Endothelial cell of hepatic sinusoid (primary cell): ENCODE measurements around the gene ALKBH6.

ENCODE experiments used
- in situ Hi-C: cut with HindIII; loops from 2 replicates; pipeline ENCODE4 v1.10.0; 2017; ENCODE audit warnings: low sequenced_read_pairs

Gene ALKBH6

DNA sequence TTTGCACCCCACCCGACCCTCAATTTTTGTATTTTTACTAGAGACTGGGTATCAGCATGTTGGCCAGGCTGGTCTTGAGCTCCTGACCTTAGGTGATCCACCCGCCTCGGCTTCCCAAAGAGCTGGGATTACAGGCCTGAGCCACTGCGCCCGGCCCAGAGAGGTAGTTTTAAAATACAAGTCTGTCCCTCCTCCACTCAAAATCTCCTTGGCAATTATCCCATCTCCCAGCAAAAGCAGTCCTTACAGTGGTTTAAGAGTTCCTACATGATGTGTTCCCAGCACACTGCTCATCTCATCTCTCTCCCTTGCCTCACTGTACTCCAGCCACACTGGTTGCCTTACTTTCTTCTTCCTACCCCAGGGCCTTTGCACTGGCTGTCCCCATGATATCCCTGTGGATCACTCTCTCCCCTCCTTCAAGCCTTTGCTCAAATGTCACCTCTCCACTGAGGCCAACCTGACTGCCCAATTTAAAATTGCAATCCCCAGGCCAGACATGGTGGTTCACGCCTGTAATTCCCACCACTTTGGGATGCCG is 53.5 kb downstream of the ALKBH6 start:
- in situ Hi-C loops, result loop anchor here (10.0 kb wide), 1 partner anchor 126 kb away; no protein-coding TSS in a partner anchor

DNA sequence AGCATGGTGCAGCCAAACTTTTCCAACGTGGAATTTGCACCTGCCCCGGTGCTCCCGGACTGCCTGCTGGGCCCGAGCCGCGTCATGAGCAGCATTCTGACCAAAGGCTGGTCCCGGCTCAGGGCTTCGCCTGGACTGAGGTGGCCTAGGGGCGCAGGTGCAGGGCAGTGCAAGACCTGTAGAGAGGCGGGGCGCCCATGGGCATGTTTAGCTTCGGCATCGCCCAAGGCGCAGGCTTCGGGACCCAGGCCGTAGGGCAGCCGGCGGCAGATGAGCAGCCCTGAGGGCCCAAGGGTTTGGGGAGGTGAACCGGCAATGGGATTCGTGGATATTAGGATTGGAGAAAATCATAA is 54.1 kb downstream of the ALKBH6 start:
- in situ Hi-C loops, result loop anchor here (10.0 kb wide), 1 partner anchor 125 kb away; no protein-coding TSS in a partner anchor
